Amniotic stem cell (primary cell): ENCODE data around the gene ADSL.

ENCODE experiments used
- DNase-seq: peaks from one replicate; lab custom pipeline; 2025; lab: John Stamatoyannopoulos, UW

Gene ADSL

DNA sequence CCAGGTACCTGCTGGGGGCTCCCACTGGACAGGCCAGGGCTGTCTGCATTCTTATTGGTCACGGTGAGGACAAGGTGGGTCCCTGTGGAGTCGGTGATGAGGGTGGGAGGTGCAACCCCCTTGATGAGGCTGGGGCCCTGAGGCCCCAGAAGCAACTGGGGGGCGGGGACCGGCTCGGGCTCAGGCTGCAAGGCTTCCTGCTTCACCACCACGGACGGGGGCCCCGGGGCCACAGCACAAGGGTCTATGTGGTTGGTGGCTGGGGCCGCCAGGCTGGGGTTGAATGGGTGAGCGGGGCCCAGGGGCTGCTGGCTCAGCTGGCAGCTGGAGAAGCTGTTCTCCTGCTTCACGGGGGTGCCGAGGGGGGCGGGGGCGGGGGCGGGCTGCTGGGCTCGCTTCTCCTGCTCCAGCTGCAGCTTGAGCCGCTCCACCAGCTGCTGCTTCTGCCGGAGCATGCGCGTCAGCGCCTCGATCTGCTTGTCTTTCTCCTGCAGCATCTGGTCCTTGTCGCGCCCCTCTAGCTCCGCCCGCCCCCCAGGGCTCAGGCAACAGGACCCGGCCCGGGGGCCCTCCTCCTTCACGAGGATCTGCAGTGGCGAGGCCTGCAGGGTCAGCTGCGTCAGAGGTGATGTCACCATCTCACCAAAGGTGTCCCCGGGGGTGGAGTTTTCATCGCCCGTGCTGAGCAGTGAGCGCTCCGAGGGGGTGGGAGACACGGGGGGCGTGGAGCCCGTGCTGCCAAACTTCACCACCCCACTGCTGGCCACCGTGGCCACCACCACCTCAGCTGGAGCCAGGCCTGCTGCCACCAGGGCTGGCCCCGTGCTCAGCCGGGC, 72.3 kb downstream of the ADSL start:
- DNase-seq = no peak

DNA sequence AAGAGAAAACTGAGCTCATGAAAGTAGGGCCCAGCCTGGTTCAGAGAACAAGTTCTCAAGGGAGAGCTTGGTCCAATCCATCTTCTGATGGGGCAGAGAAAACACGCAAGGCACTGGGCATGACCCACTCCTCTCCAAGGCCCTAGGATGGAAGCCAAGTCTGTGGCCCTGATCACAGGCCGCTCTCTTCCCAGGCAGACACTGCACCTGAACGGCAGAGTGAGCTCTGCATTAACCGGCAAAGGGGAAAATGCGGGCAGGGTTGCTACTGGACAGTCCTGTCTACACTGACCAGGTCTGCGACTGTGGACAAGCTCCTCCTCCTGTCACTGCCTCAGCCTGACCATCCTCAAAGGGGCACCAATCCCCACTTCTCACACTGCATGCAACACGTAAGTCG, 73.4 kb downstream of the ADSL start:
- DNase-seq = no peak

DNA sequence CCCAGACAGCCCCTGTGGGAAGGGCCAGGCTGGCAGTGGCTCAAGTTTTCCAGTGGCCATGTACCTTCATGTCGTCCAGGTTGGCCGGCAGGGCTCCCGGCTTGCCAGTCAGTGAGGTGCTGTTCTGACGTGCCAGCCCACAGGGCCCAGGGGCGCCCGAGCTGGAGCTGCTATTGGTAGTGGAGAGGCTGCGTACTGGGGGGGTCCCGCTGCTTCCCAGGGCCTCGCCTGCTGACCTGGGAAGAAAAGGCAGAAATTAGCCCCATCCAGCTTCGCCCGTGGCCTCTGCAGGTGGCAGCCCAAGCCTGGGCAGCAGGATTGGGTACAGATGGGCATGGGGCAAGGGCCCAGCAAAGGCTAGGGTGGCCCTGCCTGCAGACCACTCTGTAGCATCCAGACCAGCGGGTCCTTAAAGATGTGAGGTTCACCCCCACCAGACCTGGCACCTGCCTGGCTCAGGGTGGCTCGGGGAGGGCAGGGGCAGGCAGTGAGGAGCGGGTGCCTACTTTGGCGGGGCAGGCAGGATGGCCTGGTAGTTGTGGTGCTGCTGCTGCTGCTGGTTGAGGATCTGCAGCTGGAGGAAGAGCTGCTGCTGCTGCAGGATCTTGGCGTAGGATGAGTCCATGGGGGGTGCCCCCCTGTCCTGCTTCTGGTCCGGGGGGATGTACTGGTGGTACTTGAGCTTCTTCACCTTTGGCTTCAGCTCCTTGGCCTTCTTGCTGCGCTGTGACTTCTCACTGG, 74.2 kb downstream of the ADSL start:
- DNase-seq = no peak

DNA sequence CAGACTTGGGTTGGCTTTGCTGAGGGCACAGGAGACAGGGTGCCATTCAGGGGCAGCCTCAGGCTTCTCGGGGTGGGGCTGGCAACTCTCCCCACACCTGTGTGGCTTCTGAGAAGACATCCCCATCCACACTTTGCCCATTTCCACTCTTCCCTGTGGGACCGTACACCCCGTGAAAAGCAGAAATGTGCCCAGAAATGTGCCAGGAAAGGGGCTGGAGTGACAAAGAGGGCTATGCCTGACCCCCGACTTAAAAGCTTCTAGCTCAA, 74.7 kb downstream of the ADSL start:
- DNase-seq = no peak

DNA sequence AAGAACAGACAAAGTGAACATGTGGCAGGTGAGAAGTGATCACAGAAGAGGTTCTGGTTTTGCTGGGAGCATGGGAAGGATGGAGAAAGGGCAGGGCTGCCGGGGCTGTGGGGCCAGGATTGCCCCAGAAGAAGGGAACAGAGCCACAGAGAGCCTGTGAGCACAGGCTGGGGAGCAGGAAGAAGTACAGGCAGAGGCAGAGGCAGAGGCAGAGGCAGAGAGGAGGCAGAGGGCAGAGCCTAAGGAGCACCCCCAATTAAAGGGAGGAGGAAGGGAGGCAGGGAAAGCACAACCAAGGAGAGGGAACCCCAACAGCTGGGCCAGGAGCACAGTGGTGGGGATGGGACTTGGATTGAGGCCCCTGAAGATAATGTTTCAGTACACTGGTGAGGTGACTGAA, 75.6 kb downstream of the ADSL start:
- no peak for DNase-seq

DNA sequence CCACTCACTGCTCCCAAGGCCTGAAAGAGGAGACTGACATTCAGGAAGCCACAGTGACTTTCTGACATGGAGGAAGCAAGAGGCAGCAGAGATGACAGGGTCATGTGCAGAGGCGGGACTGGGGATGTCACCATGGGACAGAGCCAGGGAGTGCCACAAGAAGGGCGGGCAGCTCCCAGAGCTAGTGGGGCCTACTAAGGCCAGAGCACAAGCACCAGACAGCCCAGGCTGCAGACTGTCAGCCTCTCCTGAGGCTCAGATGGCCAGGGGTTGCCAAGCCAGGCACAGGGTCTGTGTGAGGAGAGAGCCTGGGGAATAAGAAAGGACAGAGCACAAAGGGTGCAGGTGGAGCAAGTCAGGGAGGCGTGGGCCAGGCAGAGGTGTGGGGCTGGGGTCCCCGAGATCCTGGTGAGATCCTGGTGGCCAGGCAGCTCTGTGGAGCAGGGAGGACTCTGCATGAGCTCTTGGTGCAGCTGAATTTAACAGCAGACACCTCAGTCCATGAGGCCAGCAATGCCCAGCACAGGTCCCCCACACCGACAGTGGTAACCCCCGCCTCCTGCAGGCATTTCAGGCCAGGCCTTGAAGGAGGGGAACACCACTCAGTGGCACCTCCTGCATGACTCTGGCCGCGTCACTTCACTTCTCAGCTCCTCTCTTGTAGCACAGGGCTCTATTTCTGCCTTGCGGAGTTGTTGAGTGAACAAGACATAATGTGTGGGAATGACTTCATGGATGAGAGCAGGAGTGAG, 76.4 kb downstream of the ADSL start:
- DNase-seq = no peak

DNA sequence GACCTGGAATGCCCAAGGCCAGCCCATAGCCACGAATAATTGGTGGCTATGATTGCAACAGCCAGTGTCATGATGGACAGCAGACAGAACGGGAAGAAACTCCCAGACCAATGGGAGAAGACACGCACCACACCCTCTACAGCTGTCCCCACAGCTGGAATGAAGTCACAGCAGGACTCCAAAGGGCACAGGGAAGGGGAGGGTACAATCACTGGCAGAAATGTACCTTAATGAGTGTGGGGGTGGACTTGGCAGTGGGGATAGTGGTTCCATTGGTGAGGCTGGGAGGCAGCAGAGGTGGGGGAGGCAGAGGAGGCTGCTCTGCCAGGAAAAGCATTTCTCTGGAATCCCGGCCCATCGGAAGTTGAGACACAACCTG, 77.0 kb downstream of the ADSL start:
- DNase-seq = no peak

DNA sequence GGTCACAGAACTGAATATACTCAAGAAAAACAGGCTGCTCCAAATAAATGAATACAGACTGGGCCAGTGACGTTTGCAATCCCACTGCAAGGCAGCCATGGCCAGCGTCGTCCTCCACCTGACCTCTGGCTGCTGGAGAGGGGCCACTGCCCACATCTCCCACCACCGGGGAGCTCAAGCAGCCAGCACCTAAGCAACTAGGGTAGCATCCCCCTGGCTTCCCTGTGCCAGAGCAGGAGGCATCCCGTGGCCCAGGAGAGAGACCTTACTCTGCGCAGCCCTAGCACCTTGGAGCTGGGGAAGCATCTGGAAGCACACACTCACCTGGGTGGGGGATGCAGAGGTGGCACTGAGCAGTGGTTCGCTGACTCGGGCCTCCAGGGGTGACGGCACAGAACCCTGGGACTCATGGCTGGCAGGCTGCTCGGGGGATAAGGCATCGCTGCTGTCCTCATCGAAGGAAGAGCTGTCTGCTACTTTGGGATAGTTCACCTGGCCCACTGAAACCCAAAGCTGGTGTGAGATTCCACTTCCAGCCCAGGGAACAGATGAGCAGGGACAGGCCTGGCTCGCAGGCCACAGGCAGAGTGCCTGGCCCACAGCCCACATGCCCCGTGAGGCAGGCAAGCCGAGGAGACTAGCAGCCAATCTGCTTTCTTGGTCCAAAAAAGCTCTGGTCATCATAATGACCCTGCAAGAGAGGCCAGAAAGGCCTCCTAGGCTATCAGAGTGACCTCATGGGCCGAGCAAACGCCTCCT, 77.8 kb downstream of the ADSL start:
- no peak for DNase-seq

DNA sequence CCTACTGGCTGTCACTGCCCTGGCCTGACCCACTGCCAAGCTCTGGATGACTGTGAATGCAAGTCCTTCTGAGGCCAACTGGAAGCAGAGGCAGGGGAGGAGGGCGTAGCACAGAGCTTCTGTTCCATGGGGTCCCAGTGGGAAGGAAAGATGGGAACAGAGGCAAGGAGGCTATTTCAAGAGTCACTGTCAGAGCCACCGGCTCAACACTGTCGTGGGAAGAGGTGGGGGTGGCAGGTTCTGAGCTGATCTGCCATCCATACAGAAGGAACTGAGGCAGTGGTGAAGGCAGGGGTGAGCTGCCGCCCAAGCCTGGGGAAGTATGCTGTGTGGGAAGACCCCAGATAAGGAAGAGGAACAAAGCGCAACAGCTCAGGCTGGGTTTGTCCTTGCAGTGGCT, 78.8 kb downstream of the ADSL start:
- no peak for DNase-seq

DNA sequence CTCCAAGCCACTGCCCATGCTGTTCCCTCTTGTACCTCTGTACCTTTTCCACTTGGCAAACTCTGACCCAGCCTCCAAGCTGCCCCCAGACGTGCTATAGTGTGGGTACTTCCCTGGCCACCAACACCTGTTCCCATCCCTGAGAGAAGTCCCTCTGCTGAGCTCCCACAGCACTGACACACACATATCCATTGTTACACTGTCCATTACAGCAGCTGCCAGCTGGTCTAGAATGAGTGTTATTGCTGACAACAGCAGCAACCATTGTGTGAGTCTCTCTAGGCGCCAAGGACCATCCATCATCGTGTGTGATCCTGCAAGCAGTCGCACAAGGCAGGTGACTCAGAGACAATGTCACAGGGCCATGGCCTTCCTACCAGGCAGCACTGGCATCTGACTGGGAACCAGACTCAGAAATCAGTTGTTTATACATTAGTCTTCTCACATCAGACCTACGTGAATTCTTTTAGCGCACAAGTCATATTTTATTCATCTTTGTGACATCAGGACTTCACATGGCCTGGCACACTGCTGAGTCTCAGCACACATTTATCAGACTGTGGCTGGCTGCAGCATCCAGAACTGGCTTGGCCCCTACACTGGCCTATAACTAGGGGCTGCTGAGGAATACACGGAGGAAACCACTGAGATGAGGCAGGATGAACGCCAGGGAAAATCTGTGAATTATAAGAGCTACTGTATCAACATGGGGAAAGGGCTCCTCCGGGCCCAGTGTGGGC, 80.5 kb downstream of the ADSL start:
- no peak for DNase-seq

DNA sequence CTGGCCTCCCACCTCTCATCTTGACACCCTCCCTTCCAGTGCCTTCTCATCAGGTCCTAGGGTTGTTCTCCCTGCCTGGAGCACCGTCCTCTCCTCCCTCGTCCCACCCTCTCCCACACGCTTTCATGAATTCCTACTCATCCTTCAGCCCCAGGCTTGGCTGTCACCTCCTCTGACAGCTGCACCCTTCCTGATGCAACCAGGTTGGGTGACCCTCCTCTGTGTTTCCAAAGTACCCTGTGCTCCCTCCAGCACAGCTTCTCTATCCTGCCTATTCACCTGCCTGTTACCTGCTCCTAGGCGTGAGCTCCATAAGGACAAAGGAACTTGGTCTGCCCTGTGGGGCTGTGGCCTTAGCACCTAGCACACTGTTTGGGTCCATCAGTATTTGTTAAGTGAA, 82.5 kb downstream of the ADSL start:
- no peak for DNase-seq

DNA sequence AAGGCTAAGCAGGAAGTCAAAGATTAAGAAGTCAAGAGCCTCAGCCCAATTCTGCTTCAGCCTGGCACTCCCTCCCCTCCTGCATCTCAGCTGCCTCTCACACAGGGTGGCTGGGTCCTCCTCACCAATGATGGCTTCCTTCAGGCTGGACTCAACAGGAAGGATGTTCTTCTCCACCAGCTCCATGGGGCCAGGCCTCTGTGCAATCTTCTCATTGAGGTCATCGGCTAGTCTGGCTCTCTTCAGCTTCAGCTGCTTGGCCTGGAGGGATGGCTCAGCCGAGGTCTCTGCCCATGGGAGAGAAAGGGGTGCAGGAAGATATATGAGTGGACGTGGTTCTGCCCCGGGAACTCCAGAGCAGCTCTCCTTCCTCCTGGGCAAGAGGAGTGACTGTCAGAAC, 83.2 kb downstream of the ADSL start:
- DNase-seq = no peak

DNA sequence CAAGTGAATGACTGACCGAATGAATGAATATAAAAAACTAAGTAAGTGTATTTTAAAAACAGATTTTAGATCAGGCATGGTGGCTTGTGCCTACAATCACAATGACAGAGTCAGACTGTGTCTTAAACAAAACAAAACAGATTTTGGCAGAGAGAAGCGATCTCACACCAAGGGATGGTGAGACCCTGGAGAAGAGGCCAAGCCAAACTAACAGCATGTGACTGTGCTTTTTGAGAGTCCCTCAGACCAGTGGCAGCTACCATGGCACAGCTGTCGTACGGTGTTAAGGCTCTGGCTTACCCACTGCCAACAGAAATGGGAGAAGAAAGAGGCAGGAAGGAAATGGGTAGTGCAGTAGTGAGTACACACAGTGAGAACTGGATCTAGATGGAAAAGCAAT, 84.7 kb downstream of the ADSL start:
- DNase-seq = no peak

DNA sequence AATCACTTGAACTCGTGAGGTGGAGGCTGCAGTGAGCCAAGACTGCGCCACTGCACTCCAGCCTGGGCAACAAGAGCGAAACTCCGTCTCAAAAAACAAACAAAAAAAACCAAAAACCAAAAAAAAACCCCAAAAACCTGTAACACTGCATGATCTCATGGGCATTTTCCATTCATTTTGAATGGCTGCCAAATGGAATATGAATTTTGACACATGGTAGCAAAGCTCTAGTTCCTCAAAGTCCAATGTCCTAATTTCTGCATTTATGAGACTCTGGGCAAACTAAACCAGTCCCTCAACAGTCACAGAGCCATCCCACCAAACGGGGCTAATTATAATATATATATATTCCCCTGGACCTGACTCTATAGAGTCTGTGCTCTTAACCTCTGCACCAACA, 85.9 kb downstream of the ADSL start:
- no peak for DNase-seq

DNA sequence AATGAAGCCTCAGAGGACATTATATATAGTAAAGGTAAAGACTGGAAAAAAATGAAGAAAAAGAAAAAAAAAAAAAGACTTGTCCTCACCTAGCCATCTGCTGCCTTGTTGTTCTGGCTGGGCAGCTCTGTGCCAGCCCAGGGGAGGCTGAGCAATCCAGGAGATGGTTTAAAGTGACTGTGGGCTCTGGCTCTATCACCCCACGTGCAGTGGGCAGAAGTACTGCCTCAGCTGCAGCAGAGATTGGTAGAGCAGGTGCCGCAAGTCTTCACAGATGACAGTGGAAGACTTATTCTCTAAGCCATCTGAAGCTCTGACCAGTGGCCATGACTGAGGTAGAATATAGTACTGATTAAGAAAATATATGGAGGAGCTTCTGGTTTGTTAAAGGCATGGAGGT, 86.3 kb downstream of the ADSL start:
- no peak for DNase-seq

DNA sequence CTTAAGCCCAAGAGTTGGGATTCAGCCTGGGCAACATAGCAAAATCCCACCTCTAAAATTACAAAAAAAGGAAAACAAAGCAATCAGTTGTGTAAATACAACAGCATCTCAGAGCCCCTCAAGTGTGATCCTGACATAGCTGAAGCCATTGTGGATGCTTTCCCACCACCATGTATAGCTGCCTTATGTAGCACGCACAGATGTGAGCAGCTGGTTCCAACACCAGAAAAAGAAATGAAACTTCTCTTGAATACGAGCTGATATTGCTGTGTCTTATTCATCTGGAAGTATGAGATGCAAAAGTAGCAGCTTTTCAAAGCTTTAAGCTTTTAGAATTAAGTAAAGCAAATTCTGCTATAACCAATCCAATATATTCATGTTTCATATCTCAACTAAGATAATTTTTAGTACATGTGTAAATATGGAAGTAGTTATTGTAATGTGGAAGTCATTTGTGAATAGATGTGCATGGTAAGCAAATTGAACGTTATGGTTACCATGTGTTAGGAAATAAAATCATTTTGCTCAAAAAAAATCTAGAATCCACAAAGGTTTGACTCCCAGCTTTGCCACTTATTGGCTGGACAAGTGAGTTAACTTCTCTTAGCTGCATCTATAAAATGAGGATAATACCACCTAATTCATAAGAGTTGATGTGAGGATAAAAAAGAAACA, 87.3 kb downstream of the ADSL start:
- DNase-seq = no peak

DNA sequence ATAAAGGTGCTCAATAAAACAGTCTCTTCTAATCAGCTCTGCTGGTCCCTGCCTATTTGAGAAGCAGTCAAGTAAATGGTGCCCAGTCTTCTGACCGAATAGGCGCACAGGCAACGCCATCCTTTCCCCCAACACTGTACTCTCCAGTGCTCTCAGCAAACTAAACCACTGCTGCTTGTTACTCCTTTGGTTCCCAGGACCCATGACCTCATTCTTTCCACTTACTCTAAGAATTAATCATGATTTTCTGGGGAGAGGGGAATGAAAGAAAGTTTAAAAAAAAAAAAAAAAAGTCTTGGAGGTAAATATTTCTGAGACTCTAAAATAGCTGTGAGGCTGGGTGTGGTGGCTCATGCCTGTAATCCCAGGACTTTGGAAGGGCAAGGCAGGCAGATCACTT, 87.8 kb downstream of the ADSL start:
- DNase-seq = no peak

DNA sequence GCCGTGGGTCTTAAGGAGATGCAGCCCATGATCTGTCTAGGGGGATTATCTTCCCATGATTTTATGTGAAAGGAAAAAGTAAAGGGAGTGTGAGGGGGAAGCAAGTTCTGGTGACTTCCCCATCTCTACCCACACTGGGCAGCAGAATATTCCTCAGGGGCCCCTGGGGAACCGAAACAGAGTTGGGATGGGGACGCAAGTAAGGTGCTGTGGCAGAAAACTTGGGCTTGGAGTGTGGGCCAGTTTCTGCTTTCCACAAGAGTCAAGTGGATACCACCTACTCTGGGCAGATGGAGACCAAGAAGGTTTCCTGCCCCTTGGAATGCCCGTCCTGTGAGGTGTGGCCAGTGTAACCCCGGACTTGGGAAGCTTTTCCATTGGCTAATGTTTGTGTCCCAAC, 88.4 kb downstream of the ADSL start:
- no peak for DNase-seq

DNA sequence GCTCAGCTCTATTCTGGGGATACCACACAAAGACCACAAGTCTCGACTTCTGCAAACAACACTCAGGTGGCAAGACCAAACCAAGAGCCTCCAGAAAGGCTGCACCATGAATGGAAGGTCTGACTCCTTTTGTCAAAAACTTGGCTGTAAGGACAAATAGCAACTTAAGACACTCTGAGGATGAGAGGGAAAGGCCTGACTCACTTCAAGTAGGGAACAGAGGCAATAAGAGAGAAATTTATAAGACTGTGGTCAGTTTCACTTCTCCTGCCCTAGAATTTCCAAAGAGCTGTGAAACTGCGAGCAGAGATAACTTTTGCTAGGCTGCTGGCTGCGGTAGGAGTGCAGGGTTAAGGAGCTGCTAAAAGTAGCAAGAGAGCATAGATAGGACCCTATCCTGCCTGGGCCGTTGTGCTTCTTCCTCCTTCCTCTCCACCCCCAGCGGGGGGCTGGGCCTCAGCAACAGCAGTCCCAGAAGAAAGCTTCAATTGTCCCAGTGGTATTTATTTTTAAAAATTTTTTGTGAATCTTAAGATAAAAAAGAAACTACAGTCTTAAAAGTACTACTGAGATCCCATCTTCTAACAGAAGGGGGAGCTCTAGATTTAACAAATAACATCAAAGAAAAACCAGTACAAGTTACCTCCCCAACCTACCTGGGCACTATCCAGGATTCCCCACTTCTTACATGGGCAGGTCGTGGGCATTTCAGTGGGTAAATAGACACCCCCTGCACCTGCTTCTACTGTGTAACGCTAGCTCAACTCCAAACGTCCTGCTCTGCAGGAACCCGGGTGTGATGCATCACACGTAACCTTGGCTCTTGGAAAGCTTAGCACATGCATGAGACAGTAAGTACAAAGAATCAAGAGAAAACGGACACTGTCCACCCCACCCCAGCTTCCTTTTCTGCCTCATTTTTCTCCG, 90.5 kb downstream of the ADSL start:
- DNase-seq = no peak
